OCI-LY7 (cell line): ENCODE data around the gene TDRD12. TPM values are rescaled to one million over a fixed set of nuclear protein-coding genes. Genes with fewer than 3 reads are reported as not detected.

Experiments used
- BruUV-seq: library from RNA; stranded (reverse); fragments of 400-500 nt; replicated peaks from 2 replicates; lab custom pipeline; 2021; lab: Mats Ljungman, UMichigan
- CTCF ChIA-PET: fragments of 300-600 bp; sonication (Branson Sonifier 250); formaldehyde crosslinking; loops from one replicate; lab custom pipeline; 2022; ENCODE audit warnings: antibody characterized with exemption; ENCODE audit not compliant: unreplicated experiment; lab: Charles Lee
- POLR2A ChIA-PET: fragments of 300-600 bp; sonication (Branson Sonifier 250); formaldehyde crosslinking; loops from one replicate; lab custom pipeline; 2022; ENCODE audit warnings: antibody characterized with exemption; lab: Charles Lee
- DNase-seq: peaks from one replicate; pipeline ENCODE4 v3.0.0-alpha.2; 2015; ENCODE audit warnings: low spot score
- H2AFZ ChIP-seq: fragments of 200-600 bp; sonication (generic), shearing (Covaris generic); 2 replicates; pipeline ENCODE4 v1.6.1; 2014; ENCODE audit warnings: mild to moderate bottlenecking, antibody characterized with exemption, low read length, moderate library complexity
- H3K27ac ChIP-seq: fragments of 200-600 bp; sonication (generic); 2 replicates; pipeline ENCODE4 v1.5.1; 2014; ENCODE audit warnings: mixed run types, low read depth, mild to moderate bottlenecking, moderate library complexity, low read length, inconsistent platforms; ENCODE audit not compliant: poor library complexity, severe bottlenecking
- H3K36me3 ChIP-seq: fragments of 200-600 bp; sonication (generic); 2 replicates; pipeline ENCODE4 v1.6.1; 2014; ENCODE audit warnings: mild to moderate bottlenecking, antibody characterized with exemption, low read length, moderate library complexity, mixed read lengths; ENCODE audit not compliant: insufficient read depth
- H3K4me1 ChIP-seq: fragments of 200-600 bp; sonication (generic); 2 replicates; pipeline ENCODE4 v1.5.1; 2014; ENCODE audit warnings: mild to moderate bottlenecking, low read length; ENCODE audit not compliant: insufficient read depth, poor library complexity, severe bottlenecking
- H3K4me2 ChIP-seq: fragments of 200-600 bp; sonication (generic); 2 replicates; pipeline ENCODE4 v1.6.1; 2014; ENCODE audit warnings: mild to moderate bottlenecking, low read length
- H3K4me3 ChIP-seq: fragments of 200-600 bp; sonication (generic); 2 replicates; pipeline ENCODE4 v1.5.1; 2014; ENCODE audit warnings: mild to moderate bottlenecking, low read depth, low read length; ENCODE audit not compliant: poor library complexity, severe bottlenecking
- H3K79me2 ChIP-seq: fragments of 200-600 bp; sonication (generic); 2 replicates; pipeline ENCODE4 v1.6.1; 2016; ENCODE audit warnings: low read depth, mild to moderate bottlenecking, low read length, moderate library complexity, mixed read lengths; ENCODE audit not compliant: insufficient read depth
- H3K9me2 ChIP-seq: fragments of 200-600 bp; sonication (generic); 2 replicates; pipeline ENCODE4 v1.6.1; 2016; ENCODE audit warnings: mild to moderate bottlenecking, low read length, mixed read lengths; ENCODE audit not compliant: insufficient read depth
- H3K9me3 ChIP-seq: fragments of 200-600 bp; sonication (generic); 2 replicates; pipeline ENCODE4 v1.6.1; 2014; ENCODE audit warnings: mild to moderate bottlenecking, mixed run types, low read length, mixed read lengths
- H4K20me1 ChIP-seq: fragments of 200-600 bp; sonication (generic); 2 replicates; pipeline ENCODE4 v1.6.1; 2014; ENCODE audit warnings: mild to moderate bottlenecking, antibody characterized with exemption, low read length, moderate library complexity, mixed read lengths; ENCODE audit not compliant: insufficient read depth
- CTCF ChIP-seq: fragments of 200-600 bp; sonication (generic); conservative IDR thresholded peaks from 2 replicates; pipeline ENCODE4 v1.5.1; 2014; ENCODE audit warnings: mild to moderate bottlenecking, antibody characterized with exemption, low read length, moderate library complexity, mixed read lengths
- EZH2phosphoT487 ChIP-seq: fragments of 200-600 bp; sonication (generic); IDR thresholded peaks from 2 replicates; pipeline ENCODE4 v1.6.1; 2018; ENCODE audit warnings: low read depth, borderline replicate concordance, mild to moderate bottlenecking, mixed run types, antibody characterized with exemption, low read length, moderate library complexity, mixed read lengths
- intact Hi-C: fragments of 100-400 bp; cut with micrococcal nuclease; formaldehyde crosslinking; loops from one replicate; pipeline ENCODE4 v1.10.0; 2022; ENCODE audit not compliant: unreplicated experiment
- total RNA-seq, 2 experiments: library from RNA; depleted of rRNA in 1 of 2; stranded (reverse); fragments of >200 nt in 1 of 2; shearing (Covaris generic) in 1 of 2; gene quantifications; 2 replicates each; pipeline ENCODE4 v1.2.3, GENCODE V29; 2014 to 2022

TDRD12 gene
- total RNA-seq, 2 experiments from 2014 or later, result not detected

DNA sequence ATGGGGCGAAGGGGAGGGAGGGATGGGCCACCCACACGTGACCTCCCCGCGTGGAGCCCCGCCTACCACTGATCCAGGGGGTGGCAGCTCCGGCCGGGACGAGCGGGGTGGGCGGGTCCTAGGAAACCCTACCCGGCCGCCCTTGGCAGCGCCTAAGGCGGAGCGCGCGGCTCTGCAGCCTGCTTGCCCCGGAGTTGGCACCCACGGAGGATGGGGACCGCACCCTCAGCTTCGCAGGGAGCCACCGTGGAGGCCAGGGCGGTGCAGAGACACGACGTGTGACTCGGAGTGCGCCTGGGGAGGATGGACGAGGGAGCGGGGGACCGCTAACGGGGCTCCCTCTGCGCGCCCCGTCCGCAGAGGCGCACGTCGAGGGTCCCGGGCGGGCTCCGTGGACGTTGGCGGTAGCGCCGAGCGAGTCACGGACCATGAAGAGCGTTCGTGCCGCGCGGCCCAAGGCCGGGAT lies 43.8 kb upstream of the TDRD12 start, which contains the start of gene RGS9BP:
Gene RGS9BP, plus strand, starts transcription at position 129 of the 466 bp plus-strand sequence. CDS start 416 bp downstream, outside the sequence.
- Histone ChIP-seq H2AFZ (peak within 1 kb of the TSS; percentile 98), H4K20me1 (peaks cover 10% of the 10 kb centered on the region; the same call in 1 of the 2 replicates), H3K27ac (peak within 1 kb of the TSS; percentile 36), H3K9me2 (no peaks in the 10 kb centered on the region), H3K36me3 (peaks cover 5% of the 10 kb centered on the region; the same call in 1 of the 2 replicates), H3K79me2 (peaks cover 28% of the 10 kb centered on the region), H3K4me1 (peaks cover 21% of the 10 kb centered on the region), H3K4me3 (peak within 1 kb of the TSS; percentile 99), H3K9me3 (no peaks in the 10 kb centered on the region), H3K4me2 (peak within 1 kb of the TSS; percentile 100)
- no TSS peak for BruUV-seq
- ChIA-PET POLR2A (interaction anchor here (0.7 kb wide), 1 partner anchor 336 kb away, joined by 3 read pairs; no protein-coding TSS in a partner anchor), CTCF (interaction anchor here (0.9 kb wide), 1 partner anchor 9 kb away, joined by 3 read pairs; no protein-coding TSS in a partner anchor)
- intact Hi-C loops, result loop anchor here (5.0 to 10.0 kb wide), 2 partner anchors 297 to 499 kb away; partner anchors contain the start of genes CEP89 and FAAP24
- no peak for DNase-seq
- TF ChIP-seq EZH2phosphoT487 (no peak), CTCF (no peak)

DNA sequence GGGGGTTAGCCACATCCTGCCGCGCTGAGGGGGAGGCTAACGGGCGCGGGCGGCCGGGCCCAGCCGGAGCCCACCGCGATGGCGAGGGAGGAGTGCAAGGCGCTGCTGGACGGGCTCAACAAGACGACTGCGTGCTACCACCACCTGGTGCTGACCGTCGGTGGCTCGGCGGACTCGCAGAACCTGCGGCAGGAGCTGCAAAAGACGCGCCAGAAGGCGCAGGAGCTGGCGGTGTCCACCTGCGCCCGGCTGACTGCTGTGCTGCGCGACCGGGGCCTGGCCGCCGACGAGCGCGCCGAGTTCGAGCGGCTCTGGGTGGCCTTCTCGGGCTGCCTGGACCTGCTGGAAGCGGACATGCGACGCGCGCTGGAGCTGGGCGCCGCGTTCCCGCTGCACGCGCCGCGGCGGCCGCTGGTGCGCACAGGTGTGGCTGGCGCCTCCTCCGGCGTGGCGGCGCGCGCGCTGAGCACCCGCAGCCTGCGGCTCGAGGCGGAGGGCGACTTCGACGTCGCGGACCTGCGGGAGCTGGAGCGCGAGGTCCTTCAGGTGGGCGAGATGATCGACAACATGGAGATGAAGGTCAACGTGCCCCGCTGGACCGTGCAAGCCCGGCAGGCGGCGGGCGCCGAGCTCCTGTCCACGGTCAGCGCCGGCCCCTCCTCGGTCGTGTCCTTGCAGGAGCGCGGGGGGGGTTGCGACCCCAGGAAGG lies 43.2 kb upstream of the TDRD12 start:
- intact Hi-C loops, result loop anchor here (5.0 to 10.0 kb wide), 2 partner anchors 296 to 498 kb away; partner anchors contain the start of genes CEP89 and FAAP24
- BruUV-seq, result no TSS peak
- Histone ChIP-seq H3K79me2 (peaks cover 28% of the 10 kb centered on the region), H3K9me2 (no peaks in the 10 kb centered on the region), H3K9me3 (no peaks in the 10 kb centered on the region), H3K27ac (no peak overlapping the region), H2AFZ (no peak overlapping the region), H4K20me1 (peaks cover 10% of the 10 kb centered on the region; the same call in 1 of the 2 replicates), H3K4me1 (peaks cover 21% of the 10 kb centered on the region), H3K4me3 (no peak overlapping the region), H3K4me2 (peak overlapping the region; percentile 96; the same call in 1 of the 2 replicates), H3K36me3 (peaks cover 3% of the 10 kb centered on the region; the same call in 1 of the 2 replicates)
- POLR2A ChIA-PET, result no interaction called here
- CTCF ChIA-PET, result no interaction called here
- TF ChIP-seq CTCF (no peak), EZH2phosphoT487 (no peak)
- DNase-seq, result no peak
